ENCODE measurements around the gene RNF157.

DNA sequence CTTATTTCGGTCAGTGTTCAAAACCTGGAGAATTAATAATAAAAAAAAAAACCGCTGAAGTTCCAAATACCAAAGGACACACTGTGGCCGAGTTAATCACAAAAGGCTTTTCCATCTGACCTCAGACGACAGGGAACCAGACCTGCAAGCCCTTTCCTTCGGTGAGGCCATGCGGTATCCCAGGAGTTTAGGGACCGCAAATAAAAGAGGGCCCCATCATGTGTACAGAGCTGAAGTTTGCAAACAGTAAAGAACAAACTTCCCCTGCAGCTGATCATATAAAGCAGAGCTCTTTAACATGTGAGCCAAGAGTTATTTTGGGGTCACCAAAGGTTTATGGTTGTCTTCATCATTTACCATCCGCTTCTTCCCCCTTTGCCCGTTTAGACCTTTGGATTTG lies 66.3 kb downstream of the RNF157 start:
- TF ChIP-seq, protein P1, sequence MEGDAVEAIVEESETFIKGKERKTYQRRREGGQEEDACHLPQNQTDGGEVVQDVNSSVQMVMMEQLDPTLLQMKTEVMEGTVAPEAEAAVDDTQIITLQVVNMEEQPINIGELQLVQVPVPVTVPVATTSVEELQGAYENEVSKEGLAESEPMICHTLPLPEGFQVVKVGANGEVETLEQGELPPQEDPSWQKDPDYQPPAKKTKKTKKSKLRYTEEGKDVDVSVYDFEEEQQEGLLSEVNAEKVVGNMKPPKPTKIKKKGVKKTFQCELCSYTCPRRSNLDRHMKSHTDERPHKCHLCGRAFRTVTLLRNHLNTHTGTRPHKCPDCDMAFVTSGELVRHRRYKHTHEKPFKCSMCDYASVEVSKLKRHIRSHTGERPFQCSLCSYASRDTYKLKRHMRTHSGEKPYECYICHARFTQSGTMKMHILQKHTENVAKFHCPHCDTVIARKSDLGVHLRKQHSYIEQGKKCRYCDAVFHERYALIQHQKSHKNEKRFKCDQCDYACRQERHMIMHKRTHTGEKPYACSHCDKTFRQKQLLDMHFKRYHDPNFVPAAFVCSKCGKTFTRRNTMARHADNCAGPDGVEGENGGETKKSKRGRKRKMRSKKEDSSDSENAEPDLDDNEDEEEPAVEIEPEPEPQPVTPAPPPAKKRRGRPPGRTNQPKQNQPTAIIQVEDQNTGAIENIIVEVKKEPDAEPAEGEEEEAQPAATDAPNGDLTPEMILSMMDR (IDR thresholded peaks at IDR 0.05; ENCODE audit: poor library complexity), result no peak
- no peak for TF ChIP-seq EZH2phosphoT487 (IDR thresholded peaks at IDR 0.05; ENCODE audit: low read depth, severe bottlenecking, unreplicated experiment)

Measured in hepatocyte (in vitro differentiated cells).